HG03135 (cell line): Measurements from ENCODE around the gene CIAO3.

Experiments
- ATAC-seq: cut with Tn5 transposase; IDR thresholded peaks from one replicate; pipeline ENCODE4 v1.9.1; 2021; ENCODE audit warnings: mild to moderate bottlenecking, moderate library complexity; ENCODE audit not compliant: unreplicated experiment

Gene CIAO3

DNA sequence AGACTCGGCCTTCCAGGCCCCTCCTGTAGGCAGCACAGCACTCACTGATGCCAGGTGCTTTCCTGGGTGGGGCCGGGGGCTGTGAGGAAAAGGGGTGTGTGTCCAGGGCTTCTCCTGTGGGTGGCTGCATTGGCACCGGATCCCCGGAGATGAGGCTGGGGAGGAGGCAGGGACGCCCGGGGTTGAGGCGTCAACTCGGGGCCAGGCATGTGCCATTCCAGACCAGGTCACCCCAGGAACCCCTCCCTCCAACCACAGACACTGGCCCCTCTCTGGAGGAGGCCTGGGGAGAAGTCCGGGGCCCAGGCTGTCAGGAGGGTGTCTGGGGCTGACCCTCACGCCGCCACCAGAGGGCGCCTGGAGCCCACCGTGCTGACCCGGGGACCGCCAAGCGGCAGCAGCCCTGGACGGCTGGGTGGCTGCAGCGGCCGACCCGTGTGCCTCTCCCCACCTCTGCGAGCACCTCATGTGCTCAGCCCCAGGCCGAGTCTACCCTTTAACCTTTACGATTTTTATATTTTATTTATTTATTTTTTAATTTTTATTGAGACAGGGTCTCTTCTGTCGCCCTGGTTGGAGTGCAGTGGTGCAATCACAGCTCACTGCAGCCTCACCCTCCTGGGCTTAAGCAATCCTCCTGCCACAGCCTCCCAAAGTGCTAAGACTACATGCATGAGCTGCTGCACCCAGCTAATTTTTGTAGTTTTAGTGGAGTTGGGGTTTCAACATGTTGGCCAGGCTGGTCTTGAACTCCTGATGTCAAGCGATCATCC, 29.1 kb downstream of the CIAO3 start:
- ATAC-seq: no peak

DNA sequence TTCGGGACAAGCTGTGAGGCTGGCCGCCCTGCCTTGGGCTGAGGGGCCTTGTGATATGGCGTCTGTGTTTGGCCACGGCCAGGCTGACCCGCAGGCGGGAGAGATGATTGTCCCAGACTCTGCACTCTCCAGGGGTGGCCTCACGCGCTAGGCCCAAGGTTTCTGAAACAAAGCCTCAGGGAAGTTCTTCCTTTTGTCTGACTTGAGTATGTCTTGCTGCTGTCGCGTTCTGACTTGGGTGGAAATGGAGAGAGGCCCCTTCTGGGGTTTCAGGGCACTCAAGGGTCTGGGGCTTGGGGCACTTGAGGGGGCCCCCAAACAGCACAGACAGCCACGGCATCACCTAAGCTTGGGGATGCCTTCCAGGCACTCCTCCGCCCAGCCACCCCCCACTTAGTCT, 29.7 kb downstream of the CIAO3 start:
- ATAC-seq: no peak

DNA sequence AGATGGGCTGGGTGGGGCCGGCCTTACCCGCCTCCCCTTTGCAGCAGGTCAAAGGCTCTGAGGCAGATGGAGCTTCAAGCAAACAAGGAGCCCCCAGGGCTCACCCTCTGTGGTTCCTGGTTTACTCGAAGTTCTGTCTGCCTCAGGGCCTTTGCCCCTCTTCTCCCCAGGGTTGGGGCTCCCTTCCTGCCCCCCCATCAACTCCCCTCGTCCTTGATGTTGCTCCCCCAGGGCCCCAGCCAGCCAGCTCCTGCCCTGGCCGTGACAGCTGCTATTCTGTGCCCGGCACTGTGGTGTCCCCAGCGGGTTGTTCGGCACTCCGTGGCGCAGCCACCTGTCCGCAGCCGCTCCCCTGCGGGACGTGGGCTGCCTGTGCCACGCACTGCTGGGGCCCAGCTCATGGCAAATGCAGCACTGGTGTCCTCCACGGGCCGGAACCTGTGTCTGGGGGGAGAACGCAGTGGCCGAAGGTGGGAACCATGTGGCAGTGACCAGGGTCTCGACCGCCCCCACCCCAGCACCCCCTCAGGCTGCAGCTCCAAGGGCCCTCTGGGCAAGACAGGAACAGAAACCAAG, 30.2 kb downstream of the CIAO3 start:
- ATAC-seq: no peak

DNA sequence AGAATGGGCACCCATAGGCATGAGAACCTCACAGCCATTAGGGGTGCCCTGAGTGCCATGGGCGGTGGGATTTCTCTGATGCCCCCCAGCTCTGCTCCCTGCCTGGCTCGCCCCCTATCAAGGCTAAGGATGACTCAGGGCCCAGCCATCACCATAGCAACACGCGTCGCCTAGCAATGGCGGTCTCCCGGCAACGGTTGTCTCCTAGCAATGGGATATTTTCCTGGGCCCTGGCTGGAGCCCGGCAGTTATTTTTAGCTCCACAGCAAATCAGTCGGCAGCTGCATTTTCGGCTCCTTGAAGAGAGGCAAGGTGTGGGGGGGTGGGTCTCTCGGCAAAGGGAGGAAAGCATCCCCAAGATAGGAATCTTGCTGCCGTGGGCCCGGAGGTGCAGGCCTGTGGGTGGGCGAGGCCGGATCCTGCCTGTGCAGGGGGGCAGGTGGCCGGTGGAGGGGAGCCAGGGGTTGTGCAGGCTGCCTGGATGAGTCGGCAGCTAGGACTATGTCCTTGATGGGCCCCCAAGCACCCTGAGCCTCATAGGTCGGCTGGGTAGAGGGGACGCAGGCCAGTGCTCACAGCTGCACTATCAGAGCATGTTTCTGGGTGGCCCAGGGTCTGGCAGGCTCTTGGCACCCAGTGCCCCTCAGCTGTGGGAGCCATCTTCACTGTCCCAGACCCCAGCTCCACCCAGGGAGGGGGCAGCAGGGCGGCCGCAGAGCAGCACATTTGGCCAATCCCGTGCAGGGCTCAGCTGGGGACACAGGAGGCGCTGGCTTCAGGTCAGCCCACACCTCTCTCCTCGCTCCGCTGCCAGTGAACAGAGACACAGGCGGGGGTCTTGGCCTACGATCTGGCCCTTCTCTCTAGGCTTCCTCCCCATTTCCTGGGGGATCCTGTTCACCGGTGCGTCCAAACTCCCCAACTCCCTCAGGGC, 31.0 kb downstream of the CIAO3 start:
- ATAC-seq: no peak

DNA sequence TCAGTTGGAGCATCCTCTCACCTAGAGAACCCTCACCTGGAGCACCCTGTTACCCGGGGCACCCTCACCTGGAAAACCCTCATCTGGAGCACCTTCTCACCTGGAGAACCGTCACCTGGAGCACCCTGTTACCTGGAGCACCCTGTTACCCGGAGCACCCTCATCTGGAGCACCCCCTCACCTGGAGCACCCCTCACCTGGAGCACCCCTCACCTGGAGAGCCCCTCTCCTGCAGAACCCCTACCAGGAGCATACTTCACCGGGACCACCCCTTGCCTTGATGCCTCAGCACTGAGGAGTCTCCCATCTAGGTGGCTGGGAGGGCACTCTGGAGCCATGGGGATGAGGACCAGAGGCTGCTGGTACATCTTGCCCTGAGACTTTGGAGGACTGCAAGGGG, 31.8 kb downstream of the CIAO3 start:
- no peak for ATAC-seq

DNA sequence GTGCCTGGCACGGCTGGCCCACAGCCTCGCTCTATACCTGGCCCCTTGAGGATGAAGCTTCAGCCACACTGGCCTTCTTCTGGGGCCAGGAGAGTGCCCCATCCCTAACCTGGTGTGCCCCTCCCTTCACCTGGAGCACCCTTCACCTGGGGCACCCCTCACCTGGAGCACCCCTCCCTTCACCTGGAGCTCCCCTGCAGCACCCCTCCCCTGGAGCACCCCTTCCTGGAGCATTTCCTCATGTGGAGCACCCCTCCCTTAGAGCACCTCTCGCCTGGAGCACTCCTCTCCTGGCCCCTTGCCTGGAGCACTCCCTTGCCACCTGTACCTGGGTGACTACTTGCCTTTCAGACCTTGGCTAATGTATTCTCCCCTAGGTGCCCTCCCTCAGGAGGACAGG, 32.8 kb downstream of the CIAO3 start:
- no peak for ATAC-seq

DNA sequence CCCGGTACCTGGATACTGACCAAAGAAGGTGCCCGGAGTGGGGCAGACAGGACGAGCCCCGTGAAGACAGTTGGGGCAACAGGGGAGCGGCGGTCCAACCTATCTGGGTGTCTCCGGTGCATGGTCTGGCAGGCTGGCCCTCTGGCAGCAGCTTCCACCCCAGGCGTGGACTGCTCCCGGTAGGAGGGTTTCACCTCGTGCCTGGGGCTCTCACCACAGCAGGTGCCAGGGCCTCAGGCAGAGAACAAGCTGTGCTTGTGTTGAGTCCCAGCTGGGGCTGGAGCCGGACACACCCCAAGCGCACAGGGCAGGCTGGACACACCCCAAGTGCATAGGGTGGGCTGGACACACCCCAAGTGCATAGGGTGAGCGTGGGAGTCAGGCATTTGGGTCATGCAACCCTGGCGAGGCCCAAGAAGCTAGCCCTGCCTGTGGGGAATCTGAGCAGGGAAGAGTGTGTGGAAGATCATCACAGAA, 33.7 kb downstream of the CIAO3 start:
- ATAC-seq: no peak

DNA sequence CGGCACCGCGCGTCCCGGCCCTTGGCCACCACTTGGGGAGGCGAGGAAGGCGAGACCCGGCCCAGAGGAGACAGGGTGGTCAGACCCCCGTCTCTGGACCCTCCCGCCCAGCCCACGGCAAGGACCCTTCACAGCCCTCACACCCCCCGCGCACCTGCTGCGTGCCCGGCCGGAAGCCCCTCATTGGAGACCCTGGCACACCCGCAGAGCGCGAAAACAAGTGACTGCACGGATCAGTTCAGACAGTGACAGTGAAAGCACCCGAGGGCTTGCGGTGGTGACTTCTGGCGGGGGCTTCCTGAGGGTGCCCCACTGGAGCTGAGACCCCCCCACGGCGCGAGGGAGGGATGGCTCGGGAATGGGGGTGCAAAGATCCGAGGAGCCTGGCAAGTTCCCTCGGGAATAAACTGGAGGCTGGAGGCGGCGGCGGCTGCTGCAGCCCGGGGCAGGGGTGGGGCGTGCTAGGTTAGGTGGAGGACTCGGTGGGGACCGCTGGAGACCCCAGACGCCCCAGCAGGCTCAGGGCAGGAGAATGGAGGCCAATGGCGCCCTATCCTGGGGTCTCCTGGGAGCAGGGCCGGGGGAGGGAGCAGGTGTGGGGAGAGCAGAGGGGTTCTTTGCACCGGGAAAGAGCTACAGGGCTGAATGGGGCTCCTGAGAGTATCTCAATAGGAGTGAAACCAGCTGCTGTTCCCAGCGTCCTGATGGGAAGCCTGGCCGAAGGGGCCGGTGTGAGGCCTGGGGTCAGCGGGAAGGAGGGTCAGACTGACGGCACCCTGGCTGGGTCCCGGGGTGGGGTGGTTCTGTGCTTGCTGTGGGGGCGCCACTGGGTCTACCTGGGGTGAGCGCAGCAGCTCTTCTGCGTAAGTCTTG, 34.4 kb downstream of the CIAO3 start:
- ATAC-seq: no peak

DNA sequence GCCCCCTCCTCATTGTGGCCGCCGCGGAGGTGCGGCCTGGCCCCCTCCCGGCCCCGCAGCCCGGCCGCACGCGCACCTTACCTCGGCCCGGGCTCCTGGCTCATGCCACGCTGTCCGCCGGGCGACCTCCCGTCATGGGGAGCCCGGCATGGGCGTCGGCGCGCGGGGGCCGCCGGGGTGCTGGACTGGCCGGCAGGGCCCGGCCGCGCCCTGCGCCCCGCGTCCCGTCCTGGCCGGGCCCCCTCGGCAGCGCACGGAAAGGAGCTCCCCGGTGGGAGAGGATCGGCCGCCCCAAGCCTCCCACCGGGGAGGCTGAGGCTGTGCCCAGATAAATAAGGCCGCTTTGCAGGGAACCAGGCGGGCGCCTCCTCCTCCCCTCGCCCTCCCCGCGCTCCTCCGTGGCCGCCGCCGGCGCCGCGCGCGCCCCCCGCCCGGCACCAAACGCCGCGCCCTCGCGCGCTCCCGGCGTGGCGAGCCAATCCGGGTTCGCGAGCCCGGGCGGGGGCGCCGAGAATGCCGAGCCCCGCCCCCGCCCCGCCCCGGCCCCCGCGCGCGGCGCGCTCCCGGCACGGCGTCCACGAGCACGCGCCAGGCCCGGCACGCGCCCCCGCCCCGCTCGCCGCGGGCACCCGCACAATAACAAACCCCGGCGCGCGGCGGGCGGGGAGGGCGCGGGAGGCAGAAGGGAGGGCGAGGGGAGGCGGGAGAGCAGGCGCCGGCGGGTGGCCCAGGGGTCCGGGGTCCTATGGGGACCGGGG, 35.2 kb downstream of the CIAO3 start, which contains the start of gene FBXL16:
Gene FBXL16, minus strand, starts transcription at position 371 of the 758 bp plus-strand sequence. CDS start 8,396 bp downstream, outside the sequence.
- no peak for ATAC-seq

DNA sequence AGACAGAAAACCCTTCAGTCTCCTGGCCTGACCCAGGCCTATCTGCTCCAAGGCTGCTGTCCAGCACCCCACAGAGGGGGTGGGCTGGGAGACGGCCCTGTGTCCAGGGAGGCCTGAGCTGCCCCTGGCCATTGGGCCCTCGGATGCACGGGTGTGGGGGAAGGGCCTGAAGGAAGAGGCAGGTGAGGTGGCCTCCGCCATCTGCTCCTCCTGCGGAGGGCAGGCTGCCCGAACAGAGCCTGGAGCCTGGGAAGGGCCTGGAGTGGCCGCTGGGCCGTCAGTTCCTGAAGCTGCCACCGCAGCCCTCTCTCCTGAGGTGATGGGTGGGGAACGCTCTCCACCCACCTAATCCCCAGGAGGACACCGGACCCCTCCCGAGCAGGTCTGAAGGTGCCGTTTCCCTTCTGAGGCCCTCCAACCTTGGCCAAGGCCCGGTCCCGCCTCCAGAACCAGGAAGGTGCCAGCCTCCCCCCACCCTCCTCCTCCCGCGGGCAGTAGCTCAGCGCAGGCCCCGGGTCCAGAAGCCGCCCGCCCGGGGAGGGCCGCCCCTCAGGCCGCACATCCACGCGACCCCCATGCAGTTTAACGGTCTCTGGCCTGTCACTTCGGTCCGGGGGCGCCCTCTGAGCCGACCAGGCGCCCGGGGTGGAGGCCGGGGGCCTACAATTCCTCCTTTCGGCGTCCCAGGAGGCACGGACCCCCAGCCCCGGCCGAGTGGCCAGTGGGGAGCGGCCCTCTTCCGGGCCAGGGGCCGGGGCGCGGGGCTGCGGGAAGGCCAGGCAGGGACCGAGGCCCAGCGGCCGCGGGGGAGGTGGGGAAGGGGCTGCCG, 36.0 kb downstream of the CIAO3 start:
- ATAC-seq: no peak

DNA sequence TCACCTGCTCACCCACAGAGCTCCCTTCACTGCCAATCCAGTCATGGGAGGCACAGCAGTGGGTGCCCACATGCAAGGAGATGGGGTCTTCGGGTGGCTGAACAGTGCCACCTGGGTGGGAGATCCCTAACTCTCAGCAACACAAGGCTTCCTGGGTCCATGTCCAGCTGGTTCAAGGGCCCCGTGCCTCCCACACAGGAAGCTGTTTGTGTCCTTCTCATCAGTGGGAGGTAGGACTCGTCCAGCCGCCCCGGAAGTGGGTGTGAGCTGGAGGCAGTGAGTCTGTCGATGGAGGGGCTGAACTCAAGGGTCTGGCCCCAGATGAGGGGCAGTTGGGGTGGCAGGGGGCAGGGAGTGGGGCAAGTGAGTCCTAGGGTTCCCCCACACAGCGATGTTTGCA, 36.8 kb downstream of the CIAO3 start:
- ATAC-seq: no peak

DNA sequence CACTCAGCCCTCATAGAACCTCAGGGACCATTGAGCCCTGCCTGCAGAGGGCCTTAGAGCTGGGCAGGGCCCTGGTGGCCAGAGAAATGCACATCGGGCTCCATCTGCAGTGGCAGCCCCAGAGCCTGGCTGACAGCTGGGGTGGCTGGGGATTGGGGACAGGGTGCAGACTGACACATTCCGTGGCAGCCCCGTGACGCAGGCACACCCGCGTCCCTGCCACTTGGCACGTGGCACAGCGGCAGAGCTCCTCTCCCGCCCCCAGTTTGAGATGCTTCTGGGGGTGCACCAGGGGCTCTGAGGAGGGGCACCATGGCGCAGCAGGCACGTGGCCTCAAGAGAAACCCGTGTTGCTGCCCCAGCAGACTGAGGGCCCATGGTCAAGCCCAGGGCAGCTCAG, 37.4 kb downstream of the CIAO3 start:
- no peak for ATAC-seq

DNA sequence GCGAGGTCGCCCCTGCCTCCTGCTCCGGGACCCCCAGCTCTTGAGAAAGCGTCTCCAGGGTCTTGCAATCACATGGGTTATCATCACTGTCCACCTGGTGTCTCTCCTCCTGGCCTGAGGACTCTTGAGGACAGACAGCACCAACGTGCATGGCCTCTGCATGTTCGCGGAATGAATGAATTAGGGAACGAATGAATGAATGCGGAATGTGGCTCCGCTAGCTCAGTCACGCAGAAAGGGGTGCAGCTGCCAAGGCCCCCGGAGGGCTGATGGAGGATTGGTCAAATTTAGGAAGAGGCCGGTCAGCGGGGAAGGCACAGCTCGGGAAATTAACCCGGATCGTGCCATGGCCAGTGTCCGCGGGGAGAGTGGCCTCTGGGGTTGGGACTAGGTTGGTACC, 38.5 kb downstream of the CIAO3 start:
- no peak for ATAC-seq

DNA sequence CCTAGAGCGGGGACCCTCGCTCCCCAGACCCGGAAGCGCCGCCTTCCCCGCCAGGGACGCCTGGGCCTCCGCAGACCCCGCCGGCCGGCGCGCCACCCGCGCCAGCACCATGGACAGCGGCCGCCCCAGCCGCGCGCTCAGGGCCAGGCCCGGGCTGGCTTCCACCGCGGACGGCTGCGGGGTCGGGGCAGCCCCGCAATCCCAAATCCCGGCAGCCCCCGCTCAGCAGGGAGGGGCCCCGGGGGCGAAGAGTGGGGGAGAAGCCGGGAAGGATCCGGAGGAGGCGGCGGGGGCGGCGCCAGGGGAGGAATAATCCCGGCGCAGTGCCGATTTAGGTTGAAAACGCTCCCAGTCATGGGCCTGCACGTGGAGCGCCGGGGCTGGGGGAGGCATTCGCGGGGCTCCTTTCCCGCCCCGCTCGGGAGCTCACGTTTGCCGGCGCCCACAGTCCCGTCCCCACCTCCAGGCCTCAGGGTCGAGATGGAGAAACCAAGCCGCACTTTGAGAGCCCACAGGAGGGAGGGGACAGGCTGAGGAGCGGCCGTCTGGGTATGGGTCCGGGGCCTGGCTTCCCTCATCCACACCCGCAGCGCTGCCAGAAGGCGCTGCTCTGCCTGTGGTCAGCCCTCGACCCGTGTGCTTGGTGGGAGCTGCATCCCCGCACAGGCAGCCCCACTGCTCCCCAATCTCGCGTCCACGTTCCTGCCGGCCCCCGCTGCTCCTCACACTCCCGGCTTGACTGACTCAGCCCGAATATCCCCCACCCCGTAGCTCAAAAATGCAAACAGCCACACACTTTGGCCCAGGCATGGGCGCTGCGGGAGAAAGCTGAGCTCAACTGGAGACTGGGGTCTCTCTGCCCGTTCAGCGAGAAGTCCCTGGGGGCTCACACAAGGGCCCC, 39.9 kb downstream of the CIAO3 start:
- ATAC-seq: no peak

DNA sequence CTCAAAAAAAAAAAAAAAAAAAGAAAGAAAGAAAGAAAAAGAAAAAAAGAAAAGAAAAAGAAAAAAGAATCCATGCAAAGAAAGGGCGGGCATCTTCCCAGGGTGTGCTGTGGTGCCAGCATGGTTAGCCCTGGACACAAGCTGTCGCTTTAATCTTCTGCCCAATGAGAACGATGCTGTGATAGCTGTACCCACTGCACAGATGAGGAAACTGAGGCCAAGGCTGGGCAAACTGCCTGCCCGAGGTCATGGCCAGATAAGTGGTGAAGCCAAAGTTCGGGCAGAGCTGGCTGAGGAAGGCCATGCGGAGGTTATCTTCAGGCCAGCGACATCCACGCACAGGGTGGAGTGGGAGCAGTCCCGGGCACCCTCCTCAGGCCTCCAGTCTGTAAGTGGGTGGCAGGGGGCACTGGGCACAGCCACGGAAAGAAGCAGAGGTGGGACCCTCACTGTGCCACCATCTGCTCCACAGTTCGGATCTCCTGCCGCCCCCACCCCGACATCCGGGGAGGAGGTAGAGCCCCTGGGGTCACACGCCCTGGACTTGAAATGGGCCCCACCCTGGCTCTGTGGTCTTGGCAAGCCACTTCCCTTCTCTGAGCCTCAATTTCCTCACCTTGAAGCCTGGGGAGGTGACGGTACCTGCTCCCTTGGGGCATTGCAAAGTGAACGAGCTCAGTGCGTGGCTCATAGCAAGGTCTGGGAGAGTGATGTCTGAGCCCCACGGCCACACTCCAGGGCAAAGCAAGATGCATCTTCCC, 41.7 kb downstream of the CIAO3 start:
- no peak for ATAC-seq

DNA sequence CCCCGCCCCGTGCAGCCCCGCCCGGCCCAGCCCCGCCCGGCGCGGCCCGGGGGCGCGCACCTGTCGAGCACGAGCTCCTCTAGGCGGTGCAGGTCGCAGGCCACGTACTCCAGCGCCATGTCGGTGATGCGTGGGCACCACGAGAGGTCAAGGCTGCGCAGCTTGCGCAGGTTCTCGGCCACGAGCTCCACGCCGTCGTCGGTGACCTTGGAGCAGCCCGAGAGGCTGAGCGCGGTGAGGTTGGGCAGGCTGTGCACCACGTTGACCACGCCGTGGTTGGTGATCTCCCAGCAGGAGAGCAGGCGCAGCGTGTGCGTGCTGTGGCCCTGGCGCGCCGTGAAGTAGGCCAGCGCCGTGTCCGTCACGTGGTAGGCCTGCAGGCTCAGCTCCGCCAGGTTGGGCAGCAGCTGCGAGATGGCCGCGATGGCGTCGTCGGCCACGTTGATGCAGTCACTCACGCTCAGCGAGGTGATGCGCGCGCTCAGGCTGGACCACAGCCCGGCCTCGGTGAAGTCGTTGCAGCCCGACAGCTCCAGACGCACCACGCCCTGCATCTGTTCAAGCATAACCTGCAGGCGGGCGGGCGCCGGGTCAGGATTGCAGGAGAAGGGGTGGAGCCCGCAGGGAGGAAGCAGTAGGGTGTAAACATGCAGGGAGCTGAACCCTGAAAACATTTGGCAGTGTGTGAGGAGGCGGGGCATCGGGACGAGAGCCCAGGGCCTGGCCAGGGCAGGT, 45.3 kb downstream of the CIAO3 start:
- no peak for ATAC-seq
